Keratinocyte (primary cell): ENCODE results near the gene ATP8A2.

ENCODE experiments used
- EZH2 ChIP-seq: IDR thresholded peaks from one replicate; pipeline ENCODE4 v1.6.1; 2012; ENCODE audit warnings: inconsistent platforms, mild to moderate bottlenecking, low read length, moderate library complexity
- TF ChIP-seq, protein P1 (sequence below), 3 experiments: IDR thresholded peaks in 1 of 3; conservative IDR thresholded peaks in 1 of 3; optimal IDR thresholded peaks in 1 of 3; 2 replicates in 2 of 3; 3 replicates in 1 of 3; pipeline versions ENCODE3 to v1.5.1; 2011; ENCODE audit warnings: low read length in 3 of 3, mild to moderate bottlenecking in 3 of 3, moderate library complexity in 2 of 3, control low read depth in 1 of 3, inconsistent platforms in 1 of 3; ENCODE audit not compliant: insufficient read depth in 2 of 3; ENCODE audit errors: extremely low read depth in 1 of 3

DNA sequence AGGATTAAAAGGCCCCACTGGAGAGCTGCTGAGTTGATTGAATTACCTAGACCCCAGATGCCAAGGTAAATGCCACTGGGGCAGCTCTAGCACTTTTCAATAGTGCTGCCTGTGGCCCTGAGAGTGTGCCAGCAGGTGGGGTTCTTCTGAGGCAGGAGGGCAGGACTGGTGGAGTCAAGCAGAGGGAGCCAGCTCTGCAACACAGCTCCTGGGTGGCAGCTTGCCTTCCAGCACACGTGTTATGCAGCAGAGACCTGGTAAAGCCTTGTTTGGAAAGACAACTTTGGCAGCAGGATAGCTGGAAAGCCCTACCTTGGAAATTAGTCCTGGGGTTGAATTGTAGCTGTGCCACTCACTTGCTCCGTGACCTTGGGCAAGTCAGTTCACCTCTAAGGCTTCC lies 306.6 kb downstream of the ATP8A2 start:
- TF ChIP-seq, protein P1, sequence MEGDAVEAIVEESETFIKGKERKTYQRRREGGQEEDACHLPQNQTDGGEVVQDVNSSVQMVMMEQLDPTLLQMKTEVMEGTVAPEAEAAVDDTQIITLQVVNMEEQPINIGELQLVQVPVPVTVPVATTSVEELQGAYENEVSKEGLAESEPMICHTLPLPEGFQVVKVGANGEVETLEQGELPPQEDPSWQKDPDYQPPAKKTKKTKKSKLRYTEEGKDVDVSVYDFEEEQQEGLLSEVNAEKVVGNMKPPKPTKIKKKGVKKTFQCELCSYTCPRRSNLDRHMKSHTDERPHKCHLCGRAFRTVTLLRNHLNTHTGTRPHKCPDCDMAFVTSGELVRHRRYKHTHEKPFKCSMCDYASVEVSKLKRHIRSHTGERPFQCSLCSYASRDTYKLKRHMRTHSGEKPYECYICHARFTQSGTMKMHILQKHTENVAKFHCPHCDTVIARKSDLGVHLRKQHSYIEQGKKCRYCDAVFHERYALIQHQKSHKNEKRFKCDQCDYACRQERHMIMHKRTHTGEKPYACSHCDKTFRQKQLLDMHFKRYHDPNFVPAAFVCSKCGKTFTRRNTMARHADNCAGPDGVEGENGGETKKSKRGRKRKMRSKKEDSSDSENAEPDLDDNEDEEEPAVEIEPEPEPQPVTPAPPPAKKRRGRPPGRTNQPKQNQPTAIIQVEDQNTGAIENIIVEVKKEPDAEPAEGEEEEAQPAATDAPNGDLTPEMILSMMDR (optimal IDR thresholded peaks at IDR 0.05 in 1 of 3, IDR thresholded peaks at IDR 0.05 in 1 of 3, conservative IDR thresholded peaks at IDR 0.05 in 1 of 3; ENCODE audit: extremely low read depth in 1 of 3, insufficient read depth in 2 of 3, low read length in 3 of 3) = peak in 2 of 3 experiments; percentile 25 to 28
- TF ChIP-seq EZH2 = no peak
